ENCODE results near the gene GLOD5. TPM values are rescaled to one million over a fixed set of nuclear protein-coding genes. Genes with fewer than 3 reads are reported as not detected.

The GLOD5 gene
- total and polyA plus RNA-seq, 9 of the 15 experiments (the other 6 are each of a cell fraction or from before 2014, with no cell fraction given), result 0.27 to 4.4 (median 2.2) TPM

DNA sequence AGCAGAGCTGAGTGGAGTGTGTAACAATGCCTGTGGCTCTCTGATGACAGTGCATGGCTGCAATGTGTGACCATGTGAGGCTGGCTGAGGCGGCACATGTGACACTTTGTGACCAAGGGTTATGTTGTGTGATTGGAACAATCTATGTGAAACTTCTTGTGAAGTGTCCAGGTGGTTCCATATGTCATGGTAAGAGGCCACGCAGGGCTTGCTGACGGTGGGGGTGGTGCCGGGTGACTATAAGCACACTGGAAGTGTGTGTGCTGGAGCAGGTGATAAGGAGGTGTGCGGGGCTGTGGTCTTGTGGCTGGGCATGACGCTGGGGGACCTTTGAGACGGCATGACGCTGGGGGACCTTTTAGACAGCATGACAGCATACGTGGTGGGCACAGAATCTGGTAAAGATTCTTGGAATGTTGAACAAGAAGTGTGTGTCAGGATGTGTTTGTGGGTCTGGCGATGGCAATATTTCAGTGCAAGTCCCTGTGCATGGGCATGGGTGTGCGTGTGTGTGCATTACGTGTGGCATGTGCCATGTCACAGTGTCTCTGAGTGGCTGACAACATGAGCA lies 32.9 kb downstream of the GLOD5 start (continued):
- TF ChIP-seq, protein P1, sequence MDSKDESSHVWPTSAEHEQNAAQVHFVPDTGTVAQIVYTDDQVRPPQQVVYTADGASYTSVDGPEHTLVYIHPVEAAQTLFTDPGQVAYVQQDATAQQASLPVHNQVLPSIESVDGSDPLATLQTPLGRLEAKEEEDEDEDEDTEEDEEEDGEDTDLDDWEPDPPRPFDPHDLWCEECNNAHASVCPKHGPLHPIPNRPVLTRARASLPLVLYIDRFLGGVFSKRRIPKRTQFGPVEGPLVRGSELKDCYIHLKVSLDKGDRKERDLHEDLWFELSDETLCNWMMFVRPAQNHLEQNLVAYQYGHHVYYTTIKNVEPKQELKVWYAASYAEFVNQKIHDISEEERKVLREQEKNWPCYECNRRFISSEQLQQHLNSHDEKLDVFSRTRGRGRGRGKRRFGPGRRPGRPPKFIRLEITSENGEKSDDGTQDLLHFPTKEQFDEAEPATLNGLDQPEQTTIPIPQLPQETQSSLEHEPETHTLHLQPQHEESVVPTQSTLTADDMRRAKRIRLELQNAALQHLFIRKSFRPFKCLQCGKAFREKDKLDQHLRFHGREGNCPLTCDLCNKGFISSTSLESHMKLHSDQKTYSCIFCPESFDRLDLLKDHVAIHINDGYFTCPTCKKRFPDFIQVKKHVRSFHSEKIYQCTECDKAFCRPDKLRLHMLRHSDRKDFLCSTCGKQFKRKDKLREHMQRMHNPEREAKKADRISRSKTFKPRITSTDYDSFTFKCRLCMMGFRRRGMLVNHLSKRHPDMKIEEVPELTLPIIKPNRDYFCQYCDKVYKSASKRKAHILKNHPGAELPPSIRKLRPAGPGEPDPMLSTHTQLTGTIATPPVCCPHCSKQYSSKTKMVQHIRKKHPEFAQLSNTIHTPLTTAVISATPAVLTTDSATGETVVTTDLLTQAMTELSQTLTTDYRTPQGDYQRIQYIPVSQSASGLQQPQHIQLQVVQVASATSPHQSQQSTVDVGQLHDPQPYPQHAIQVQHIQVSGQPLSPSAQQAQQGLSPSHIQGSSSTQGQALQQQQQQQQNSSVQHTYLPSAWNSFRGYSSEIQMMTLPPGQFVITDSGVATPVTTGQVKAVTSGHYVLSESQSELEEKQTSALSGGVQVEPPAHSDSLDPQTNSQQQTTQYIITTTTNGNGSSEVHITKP (IDR thresholded peaks at IDR 0.05; ENCODE audit: partially characterized antibody), result no peak
- TF ChIP-seq, protein P2, sequence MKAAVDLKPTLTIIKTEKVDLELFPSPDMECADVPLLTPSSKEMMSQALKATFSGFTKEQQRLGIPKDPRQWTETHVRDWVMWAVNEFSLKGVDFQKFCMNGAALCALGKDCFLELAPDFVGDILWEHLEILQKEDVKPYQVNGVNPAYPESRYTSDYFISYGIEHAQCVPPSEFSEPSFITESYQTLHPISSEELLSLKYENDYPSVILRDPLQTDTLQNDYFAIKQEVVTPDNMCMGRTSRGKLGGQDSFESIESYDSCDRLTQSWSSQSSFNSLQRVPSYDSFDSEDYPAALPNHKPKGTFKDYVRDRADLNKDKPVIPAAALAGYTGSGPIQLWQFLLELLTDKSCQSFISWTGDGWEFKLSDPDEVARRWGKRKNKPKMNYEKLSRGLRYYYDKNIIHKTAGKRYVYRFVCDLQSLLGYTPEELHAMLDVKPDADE (conservative IDR thresholded peaks at IDR 0.05; ENCODE audit: control insufficient read depth, low read depth, low read length), result no peak
- TF ChIP-seq, protein P3, sequence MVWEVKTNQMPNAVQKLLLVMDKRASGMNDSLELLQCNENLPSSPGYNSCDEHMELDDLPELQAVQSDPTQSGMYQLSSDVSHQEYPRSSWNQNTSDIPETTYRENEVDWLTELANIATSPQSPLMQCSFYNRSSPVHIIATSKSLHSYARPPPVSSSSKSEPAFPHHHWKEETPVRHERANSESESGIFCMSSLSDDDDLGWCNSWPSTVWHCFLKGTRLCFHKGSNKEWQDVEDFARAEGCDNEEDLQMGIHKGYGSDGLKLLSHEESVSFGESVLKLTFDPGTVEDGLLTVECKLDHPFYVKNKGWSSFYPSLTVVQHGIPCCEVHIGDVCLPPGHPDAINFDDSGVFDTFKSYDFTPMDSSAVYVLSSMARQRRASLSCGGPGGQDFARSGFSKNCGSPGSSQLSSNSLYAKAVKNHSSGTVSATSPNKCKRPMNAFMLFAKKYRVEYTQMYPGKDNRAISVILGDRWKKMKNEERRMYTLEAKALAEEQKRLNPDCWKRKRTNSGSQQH (CRISPR knock-in tag; IDR thresholded peaks at IDR 0.05), result no peak
- TF ChIP-seq TGIF2 (CRISPR knock-in tag; IDR thresholded peaks at IDR 0.05) (no peak), KDM1A (IDR thresholded peaks at IDR 0.05) (no peak), FOXK2 (conservative IDR thresholded peaks at IDR 0.05 in 1 of 2, IDR thresholded peaks at IDR 0.05 in 1 of 2; ENCODE audit: low read depth in 2 of 2) (no peak; a peak in 1 of 4 replicates), RUNX1 (IDR thresholded peaks at IDR 0.05; ENCODE audit: low read depth) (no peak), BCL6 (CRISPR knock-in tag; IDR thresholded peaks at IDR 0.05) (no peak), PPARD (CRISPR knock-in tag; IDR thresholded peaks at IDR 0.05) (no peak), CBX5 (IDR thresholded peaks at IDR 0.05; ENCODE audit: borderline replicate concordance, low read depth) (no peak), JUND (IDR thresholded peaks at IDR 0.05; ENCODE audit: borderline replicate concordance, low read depth, low read length) (no peak), JUND (tag; IDR thresholded peaks at IDR 0.05; ENCODE audit: borderline replicate concordance, low read depth, low read length) (peak; percentile 8; the same call in 1 of the 3 replicates), EP400 (IDR thresholded peaks at IDR 0.05) (no peak), TRIM28 (IDR thresholded peaks at IDR 0.05) (no peak), DNMT1 (IDR thresholded peaks at IDR 0.05) (no peak), NFIC (IDR thresholded peaks at IDR 0.05) (peak; percentile 68), TCFL5 (CRISPR knock-in tag; conservative IDR thresholded peaks at IDR 0.05) (no peak)
- TF ChIP-seq, protein P4, sequence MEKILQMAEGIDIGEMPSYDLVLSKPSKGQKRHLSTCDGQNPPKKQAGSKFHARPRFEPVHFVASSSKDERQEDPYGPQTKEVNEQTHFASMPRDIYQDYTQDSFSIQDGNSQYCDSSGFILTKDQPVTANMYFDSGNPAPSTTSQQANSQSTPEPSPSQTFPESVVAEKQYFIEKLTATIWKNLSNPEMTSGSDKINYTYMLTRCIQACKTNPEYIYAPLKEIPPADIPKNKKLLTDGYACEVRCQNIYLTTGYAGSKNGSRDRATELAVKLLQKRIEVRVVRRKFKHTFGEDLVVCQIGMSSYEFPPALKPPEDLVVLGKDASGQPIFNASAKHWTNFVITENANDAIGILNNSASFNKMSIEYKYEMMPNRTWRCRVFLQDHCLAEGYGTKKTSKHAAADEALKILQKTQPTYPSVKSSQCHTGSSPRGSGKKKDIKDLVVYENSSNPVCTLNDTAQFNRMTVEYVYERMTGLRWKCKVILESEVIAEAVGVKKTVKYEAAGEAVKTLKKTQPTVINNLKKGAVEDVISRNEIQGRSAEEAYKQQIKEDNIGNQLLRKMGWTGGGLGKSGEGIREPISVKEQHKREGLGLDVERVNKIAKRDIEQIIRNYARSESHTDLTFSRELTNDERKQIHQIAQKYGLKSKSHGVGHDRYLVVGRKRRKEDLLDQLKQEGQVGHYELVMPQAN (IDR thresholded peaks at IDR 0.05; ENCODE audit: borderline replicate concordance), result peak; percentile 50; the same call in 1 of the 2 replicates
